ENCODE data around the gene RSPH6A. TPM values are rescaled to one million over a fixed set of nuclear protein-coding genes. Genes with fewer than 3 reads are reported as not detected.

Gene RSPH6A
- total RNA-seq, 1 donor from 2014 or later: 0.28 TPM

DNA sequence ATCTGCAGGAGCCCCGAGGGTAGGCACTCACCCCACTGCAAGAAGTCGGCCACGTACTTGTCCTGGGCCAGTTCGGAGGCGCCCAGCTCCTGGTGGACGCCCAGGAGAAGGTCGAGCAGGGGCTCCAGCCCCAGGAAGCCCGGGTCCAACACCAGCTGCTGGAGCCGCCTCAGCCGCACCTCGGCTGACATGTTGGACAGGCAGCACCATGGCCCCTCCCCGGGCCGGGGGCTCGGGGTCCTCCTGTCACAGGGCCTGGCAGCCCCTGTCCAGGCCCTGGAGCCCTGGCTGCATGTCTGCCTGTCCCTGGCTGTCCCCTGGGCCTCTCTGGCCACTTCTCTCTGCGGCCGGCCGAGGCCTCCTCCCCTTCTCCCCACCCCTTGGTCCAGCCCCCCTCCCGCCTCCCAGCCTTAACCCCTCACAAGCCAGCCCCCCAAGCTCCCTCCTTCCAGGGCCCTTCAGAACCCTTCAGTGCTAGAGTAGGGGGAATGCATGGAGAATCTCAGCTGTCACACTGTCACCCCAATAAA lies 32.9 kb downstream of the RSPH6A start, which contains the start of gene DMPK:
Gene DMPK, minus strand, starts transcription at position 329 of the 530 bp plus-strand sequence. Its CDS starts 138 bp downstream, at position 191.
- Mint-ChIP-seq H3K9me3 (ENCODE audit: unreplicated experiment) (no peaks in the 10 kb centered on the region), H3K4me1 (ENCODE audit: unreplicated experiment) (peaks cover 12% of the 10 kb centered on the region)

DNA sequence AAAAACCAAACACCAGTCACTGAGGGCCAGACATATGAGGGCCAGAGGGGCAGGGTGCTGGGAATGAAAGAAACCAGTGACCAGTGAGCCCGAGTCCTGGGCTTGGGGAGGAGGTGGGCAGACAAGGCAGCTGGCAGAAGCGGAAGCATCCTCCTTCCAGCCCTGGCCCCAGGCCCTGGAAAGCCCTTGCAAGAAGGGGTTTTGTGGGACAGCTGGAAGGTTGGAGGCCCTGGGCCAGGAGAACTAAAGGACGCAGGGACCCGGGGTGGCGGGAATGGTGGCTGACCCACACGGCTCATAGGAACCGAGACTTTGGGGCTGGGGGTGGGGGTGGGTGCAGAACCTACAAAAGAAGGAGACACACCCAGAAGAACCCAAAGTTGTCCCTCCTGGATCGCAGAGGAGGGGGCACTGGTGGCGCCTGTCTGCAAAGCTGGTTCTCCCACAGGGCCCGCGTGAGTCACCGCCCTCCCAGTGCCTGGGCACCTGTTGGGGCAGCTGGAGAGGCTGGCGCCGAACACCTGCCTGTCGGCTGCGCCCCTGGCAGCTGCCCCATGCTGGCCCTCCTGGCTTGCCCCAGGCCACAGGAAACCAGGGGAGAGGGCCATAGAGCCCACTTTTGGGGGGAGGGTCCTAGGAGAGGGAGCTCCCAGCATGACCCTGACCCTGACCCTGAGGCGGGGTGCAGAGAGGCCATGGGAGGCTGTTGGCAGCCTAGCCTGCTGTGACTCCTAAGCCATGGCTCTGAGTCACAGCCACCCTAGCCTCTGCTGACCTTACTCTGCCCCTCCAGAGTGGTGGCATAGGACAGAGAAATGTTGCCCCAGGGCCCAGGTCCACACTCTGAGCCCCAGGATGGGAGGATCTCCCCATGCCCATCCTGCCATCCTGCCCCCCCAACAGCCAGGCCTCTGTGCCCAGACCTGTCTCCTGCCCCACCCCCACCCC lies 33.6 kb downstream of the RSPH6A start:
- H3K36me3 Mint-ChIP-seq (ENCODE audit: low read depth, unreplicated experiment): peaks cover 20% of the 10 kb centered on the region
- peaks cover 19% of the 10 kb centered on the region for H3K27me3 Mint-ChIP-seq (ENCODE audit: unreplicated experiment)
- no peak overlapping the region for H3K4me3 Mint-ChIP-seq (ENCODE audit: unreplicated experiment)
- H3K4me1 Mint-ChIP-seq (ENCODE audit: unreplicated experiment): peaks cover 12% of the 10 kb centered on the region
- TF ChIP-seq, protein P1, sequence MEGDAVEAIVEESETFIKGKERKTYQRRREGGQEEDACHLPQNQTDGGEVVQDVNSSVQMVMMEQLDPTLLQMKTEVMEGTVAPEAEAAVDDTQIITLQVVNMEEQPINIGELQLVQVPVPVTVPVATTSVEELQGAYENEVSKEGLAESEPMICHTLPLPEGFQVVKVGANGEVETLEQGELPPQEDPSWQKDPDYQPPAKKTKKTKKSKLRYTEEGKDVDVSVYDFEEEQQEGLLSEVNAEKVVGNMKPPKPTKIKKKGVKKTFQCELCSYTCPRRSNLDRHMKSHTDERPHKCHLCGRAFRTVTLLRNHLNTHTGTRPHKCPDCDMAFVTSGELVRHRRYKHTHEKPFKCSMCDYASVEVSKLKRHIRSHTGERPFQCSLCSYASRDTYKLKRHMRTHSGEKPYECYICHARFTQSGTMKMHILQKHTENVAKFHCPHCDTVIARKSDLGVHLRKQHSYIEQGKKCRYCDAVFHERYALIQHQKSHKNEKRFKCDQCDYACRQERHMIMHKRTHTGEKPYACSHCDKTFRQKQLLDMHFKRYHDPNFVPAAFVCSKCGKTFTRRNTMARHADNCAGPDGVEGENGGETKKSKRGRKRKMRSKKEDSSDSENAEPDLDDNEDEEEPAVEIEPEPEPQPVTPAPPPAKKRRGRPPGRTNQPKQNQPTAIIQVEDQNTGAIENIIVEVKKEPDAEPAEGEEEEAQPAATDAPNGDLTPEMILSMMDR (IDR thresholded peaks at IDR 0.05; ENCODE audit: unreplicated experiment): no peak
- H3K9me3 Mint-ChIP-seq (ENCODE audit: unreplicated experiment): no peaks in the 10 kb centered on the region
- H3K27ac Mint-ChIP-seq (ENCODE audit: unreplicated experiment): no peak overlapping the region
- DNase-seq (ENCODE audit: low spot score): no peak

More for the DNA sequence above, 32.9 kb downstream of the RSPH6A start, which contains the start of gene DMPK:
- Mint-ChIP-seq H3K4me3 (ENCODE audit: unreplicated experiment) (no peak within 1 kb of the TSS), H3K27ac (ENCODE audit: unreplicated experiment) (no peak within 1 kb of the TSS), H3K27me3 (ENCODE audit: unreplicated experiment) (peaks cover 18% of the 10 kb centered on the region), H3K36me3 (ENCODE audit: low read depth, unreplicated experiment) (peaks cover 24% of the 10 kb centered on the region)
- TF ChIP-seq, protein P1 (IDR thresholded peaks at IDR 0.05; ENCODE audit: unreplicated experiment): no peak
- DNase-seq (ENCODE audit: low spot score): no peak

DNA sequence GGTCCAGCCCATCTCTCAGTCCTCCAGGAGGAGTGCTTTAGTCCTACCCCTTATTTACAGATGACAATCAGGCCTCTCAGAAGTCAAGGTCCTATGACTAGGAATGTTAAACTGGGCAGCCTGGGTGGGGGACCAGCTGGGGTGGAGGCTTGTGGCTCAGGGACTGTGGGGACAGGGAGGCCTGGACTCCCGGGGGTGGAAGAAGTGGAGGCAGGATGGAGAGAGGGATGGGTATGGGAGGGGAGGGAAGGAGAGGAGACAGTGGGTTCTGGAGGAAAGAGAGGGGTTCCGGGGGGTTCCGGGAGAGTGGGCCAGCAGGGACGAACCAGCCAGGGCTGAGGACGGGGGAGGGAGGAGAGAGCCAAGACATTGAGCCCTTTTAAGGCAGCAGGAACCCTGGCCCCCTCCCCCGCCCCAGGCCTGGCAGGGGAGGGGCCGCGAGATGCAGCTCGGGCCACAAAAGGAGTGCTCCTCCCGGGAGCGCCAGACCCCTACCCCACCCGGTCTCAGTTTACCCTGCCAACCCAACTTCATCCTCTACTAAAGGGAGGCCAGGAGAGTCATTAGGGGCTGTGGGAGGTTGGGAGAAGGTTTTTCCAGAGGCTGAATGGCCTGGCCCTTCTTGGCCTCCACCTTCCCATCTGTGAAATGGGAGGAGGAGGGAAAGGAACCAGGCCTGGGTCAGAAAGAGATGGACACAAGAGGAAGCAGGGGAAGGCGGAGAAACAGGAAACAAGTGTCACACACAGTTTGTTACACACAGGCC lies 34.5 kb downstream of the RSPH6A start:
- H3K27me3 Mint-ChIP-seq (ENCODE audit: unreplicated experiment): peaks cover 21% of the 10 kb centered on the region
- TF ChIP-seq, protein P1 (IDR thresholded peaks at IDR 0.05; ENCODE audit: unreplicated experiment): no peak
- H3K36me3 Mint-ChIP-seq (ENCODE audit: low read depth, unreplicated experiment): peaks cover 20% of the 10 kb centered on the region
- H3K27ac Mint-ChIP-seq (ENCODE audit: unreplicated experiment): no peak overlapping the region
- H3K9me3 Mint-ChIP-seq (ENCODE audit: unreplicated experiment): no peaks in the 10 kb centered on the region
- peaks cover 12% of the 10 kb centered on the region for H3K4me1 Mint-ChIP-seq (ENCODE audit: unreplicated experiment)
- no peak overlapping the region for H3K4me3 Mint-ChIP-seq (ENCODE audit: unreplicated experiment)
- DNase-seq (ENCODE audit: low spot score): no peak

DNA sequence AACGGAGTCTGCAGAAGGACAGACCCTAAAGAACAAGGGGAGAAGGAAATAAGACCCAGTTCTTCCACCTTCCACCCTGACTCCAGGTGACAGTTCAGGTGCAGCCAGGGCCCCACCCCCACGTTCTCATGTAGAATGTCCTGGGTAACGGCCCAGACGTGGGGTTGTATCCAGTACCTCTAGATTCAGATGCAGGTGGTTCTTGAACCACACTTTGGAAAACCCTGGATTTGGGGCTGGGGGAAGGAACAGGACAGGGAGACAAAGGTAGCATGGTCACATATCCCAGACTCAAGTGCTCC lies 35.0 kb downstream of the RSPH6A start:
- H3K4me3 Mint-ChIP-seq (ENCODE audit: unreplicated experiment): no peak overlapping the region

More for the DNA sequence above, 35.0 kb downstream of the RSPH6A start:
- TF ChIP-seq, protein P1 (IDR thresholded peaks at IDR 0.05; ENCODE audit: unreplicated experiment): no peak
- DNase-seq (ENCODE audit: low spot score): no peak
- Mint-ChIP-seq H3K27ac (ENCODE audit: unreplicated experiment) (no peak overlapping the region), H3K36me3 (ENCODE audit: low read depth, unreplicated experiment) (peaks cover 20% of the 10 kb centered on the region), H3K9me3 (ENCODE audit: unreplicated experiment) (no peaks in the 10 kb centered on the region), H3K4me1 (ENCODE audit: unreplicated experiment) (peaks cover 12% of the 10 kb centered on the region), H3K27me3 (ENCODE audit: unreplicated experiment) (peaks cover 21% of the 10 kb centered on the region)

Data from endothelial cell (in vitro differentiated cells).